HG02943 (cell line): ENCODE data around the gene NUDT2.
"Not testable (repeated sequence)": the region's sequence is repeated elsewhere in the genome, so short reads cannot be mapped to it uniquely, and the experiment has no call there.

Experiments used
- ATAC-seq: cut with Tn5 transposase; IDR thresholded peaks from one replicate; pipeline ENCODE4 v1.9.1; 2021; ENCODE audit warnings: mild to moderate bottlenecking, low read depth, moderate library complexity; ENCODE audit not compliant: unreplicated experiment

Gene NUDT2

GRCh38 chr9:34334337-34334824 is 5.0 kb downstream of the NUDT2 start:
- ATAC-seq, result no peak

- no peak for ATAC-seq
These were observed 5.5 kb downstream of the NUDT2 start for GRCh38 chr9:34334916-34335315.

GRCh38 chr9:34335376-34335775 is 6.0 kb downstream of the NUDT2 start:
- no peak for ATAC-seq

- no peak for ATAC-seq
These were observed 8.0 kb downstream of the NUDT2 start for GRCh38 chr9:34337403-34337802.

- ATAC-seq, result not testable (repeated sequence)
These were observed 8.7 kb downstream of the NUDT2 start for GRCh38 chr9:34338079-34338478.

- ATAC-seq, result no peak
These were observed 9.5 kb downstream of the NUDT2 start for GRCh38 chr9:34338665-34339385.

GRCh38 chr9:34341659-34342295 is 12.4 kb downstream of the NUDT2 start:
- ATAC-seq, result no peak

- no peak for ATAC-seq
These were observed 13.7 kb downstream of the NUDT2 start for GRCh38 chr9:34343090-34343489.

- ATAC-seq, result no peak
These were observed 14.2 kb downstream of the NUDT2 start for GRCh38 chr9:34343605-34344004.

GRCh38 chr9:34346873-34347799 is 17.8 kb downstream of the NUDT2 start:
- ATAC-seq, result no peak

- no peak for ATAC-seq
These were observed 18.4 kb downstream of the NUDT2 start for GRCh38 chr9:34347800-34348158.

GRCh38 chr9:34349324-34349723 is 20.0 kb downstream of the NUDT2 start:
- no peak for ATAC-seq

- ATAC-seq, result not testable (repeated sequence)
These were observed 22.8 kb downstream of the NUDT2 start for GRCh38 chr9:34352122-34352652.

- not testable (repeated sequence) for ATAC-seq
These were observed 23.6 kb downstream of the NUDT2 start for GRCh38 chr9:34352957-34353356.

GRCh38 chr9:34362614-34363214 is 33.3 kb downstream of the NUDT2 start:
- ATAC-seq, result no peak

GRCh38 chr9:34363619-34364351 is 34.4 kb downstream of the NUDT2 start:
- no peak for ATAC-seq

GRCh38 chr9:34365282-34365681 is 35.9 kb downstream of the NUDT2 start:
- ATAC-seq, result no peak

- ATAC-seq, result no peak
These were observed 37.0 kb downstream of the NUDT2 start for GRCh38 chr9:34366365-34366764.

GRCh38 chr9:34367751-34368410 is 38.5 kb downstream of the NUDT2 start:
- ATAC-seq, result not testable (repeated sequence)
